SK-N-DZ (cell line): ENCODE results near the gene DDX60.
"Not testable (repeated sequence)": the region's sequence is repeated elsewhere in the genome, so short reads cannot be mapped to it uniquely, and the experiment has no call there.

Source experiments
- DNase-seq: peaks from one replicate; pipeline ENCODE4 v3.0.0-alpha.2; 2015; ENCODE audit warnings: low spot score

Gene DDX60

GRCh38 chr4:168293386-168293975, 25.1 kb downstream of the DDX60 start:
- DNase-seq, result no peak

GRCh38 chr4:168291242-168291641, 27.3 kb downstream of the DDX60 start:
- DNase-seq, result no peak

GRCh38 chr4:168285850-168286249, 32.7 kb downstream of the DDX60 start:
- DNase-seq, result not testable (repeated sequence)

GRCh38 chr4:168279556-168279955, 39.0 kb downstream of the DDX60 start:
- DNase-seq, result no peak

- no peak for DNase-seq
Measured at GRCh38 chr4:168275836-168276235, 42.7 kb downstream of the DDX60 start.

- DNase-seq, result no peak
Measured at GRCh38 chr4:168274871-168275270, 43.7 kb downstream of the DDX60 start.

GRCh38 chr4:168273838-168274237, 44.7 kb downstream of the DDX60 start:
- DNase-seq, result no peak

GRCh38 chr4:168272488-168272887, 46.1 kb downstream of the DDX60 start:
- DNase-seq, result no peak

GRCh38 chr4:168269896-168270295, 48.7 kb downstream of the DDX60 start:
- DNase-seq, result no peak

- DNase-seq, result no peak
Measured at GRCh38 chr4:168265327-168265726, 53.2 kb downstream of the DDX60 start.

GRCh38 chr4:168264903-168265302, 53.6 kb downstream of the DDX60 start:
- DNase-seq, result no peak

- DNase-seq, result no peak
Measured at GRCh38 chr4:168263039-168263438, 55.5 kb downstream of the DDX60 start.

GRCh38 chr4:168259096-168259495, 59.5 kb downstream of the DDX60 start:
- DNase-seq, result no peak

- DNase-seq, result no peak
Measured at GRCh38 chr4:168257768-168258167, 60.8 kb downstream of the DDX60 start.

GRCh38 chr4:168248176-168248710, 70.3 kb downstream of the DDX60 start:
- DNase-seq, result no peak

GRCh38 chr4:168247603-168248002, 70.9 kb downstream of the DDX60 start:
- DNase-seq, result no peak

- DNase-seq, result no peak
Measured at GRCh38 chr4:168241953-168242352, 76.6 kb downstream of the DDX60 start.

- DNase-seq, result no peak
Measured at GRCh38 chr4:168240821-168241220, 77.7 kb downstream of the DDX60 start.

- no peak for DNase-seq
Measured at GRCh38 chr4:168221301-168221700, 97.3 kb downstream of the DDX60 start.

- DNase-seq, result no peak
Measured at GRCh38 chr4:168220893-168221292, 97.7 kb downstream of the DDX60 start.

GRCh38 chr4:168218645-168219044, 99.9 kb downstream of the DDX60 start:
- DNase-seq, result no peak

- DNase-seq, result not testable (repeated sequence)
Measured at GRCh38 chr4:168213511-168213910, 105.0 kb downstream of the DDX60 start.

GRCh38 chr4:168212656-168213055, 105.9 kb downstream of the DDX60 start:
- no peak for DNase-seq
